HepG2 (cell line): ENCODE data around the gene SLC16A2. TPM values are rescaled to one million over a fixed set of nuclear protein-coding genes. Genes with fewer than 3 reads are reported as not detected.

Experiments used
- ATAC-seq: fragments of 200-7000 bp; cut with Tn5 transposase; 3 replicates; pipeline ENCODE4 v1.9.1; 2020; ENCODE audit warnings: mild to moderate bottlenecking, moderate library complexity
- BruUV-seq: library from RNA; stranded (reverse); fragments of 400-500 nt; replicated peaks from 2 replicates; lab custom pipeline; 2021; lab: Mats Ljungman, UMichigan
- CTCF ChIA-PET: fragments of 300-600 bp; formaldehyde crosslinking; extraction: SDS; loops from one replicate; lab custom pipeline; 2021; ENCODE audit warnings: low total read pairs, inconsistent platforms, low intra/inter-chr PET ratio; lab: Yijun Ruan, JAX
- POLR2A ChIA-PET: fragments of 350-600 bp; sonication (Branson Sonifier 250); formaldehyde crosslinking; loops from one replicate; lab custom pipeline; 2020; ENCODE audit warnings: antibody characterized with exemption, inconsistent platforms; lab: Yijun Ruan, JAX
- DNase-seq: peaks from one replicate; pipeline ENCODE4 v3.0.0-alpha.2; 2015; ENCODE audit warnings: low spot score
- FAIRE-seq: peaks from 3 replicates; lab custom pipeline; 2011; peaks lifted over from hg19 to GRCh38; lab: Jason Lieb, UNC
- H2AFZ ChIP-seq: one replicate; pipeline ENCODE4 v1.6.1; 2011; ENCODE audit warnings: low read length, inconsistent platforms
- H3K27ac ChIP-seq: fragments of 300-600 bp; 3 replicates; pipeline ENCODE4 v1.8.0; 2011; ENCODE audit warnings: mixed run types, mild to moderate bottlenecking, mixed read lengths, low read length, inconsistent platforms; ENCODE audit not compliant: insufficient read depth; ENCODE audit errors: extremely low read length
- H3K27me3 ChIP-seq, 2 experiments: fragments of 200-600 bp in 1 of 2; 2 replicates in 1 of 2; 3 replicates in 1 of 2; pipeline versions ENCODE4 v1.6.0 to v1.8.0; 2011; ENCODE audit warnings: low read length in 2 of 2, mild to moderate bottlenecking in 2 of 2, moderate library complexity in 2 of 2, inconsistent platforms in 1 of 2; ENCODE audit not compliant: insufficient read depth in 2 of 2, control insufficient read depth in 1 of 2
- H3K36me3 ChIP-seq, 2 experiments: fragments of 200-600 bp in 1 of 2; replicated peaks in 1 of 2; 2 replicates in 1 of 2; 3 replicates in 1 of 2; pipeline versions ENCODE4 v1.5.1 to v1.8.0; 2011; ENCODE audit warnings: low read length in 2 of 2, inconsistent platforms in 1 of 2; ENCODE audit not compliant: insufficient read depth in 2 of 2, control insufficient read depth in 1 of 2
- H3K4me1 ChIP-seq: 2 replicates; pipeline ENCODE4 v1.5.1; 2012; ENCODE audit warnings: low read length, inconsistent platforms; ENCODE audit not compliant: insufficient read depth
- H3K4me2 ChIP-seq: 2 replicates; pipeline ENCODE4 v1.6.0; 2011; ENCODE audit warnings: low read depth, low read length, inconsistent platforms
- H3K4me3 ChIP-seq, 3 experiments: fragments of 200-600 bp in 1 of 3; sonication (generic), shearing (Covaris generic) in 1 of 3; replicated peaks in 1 of 3; 2 replicates each; pipeline ENCODE4 v1.5.1; 2011 to 2016; ENCODE audit warnings: low read length in 3 of 3, inconsistent platforms in 2 of 3, low read depth in 2 of 3, mild to moderate bottlenecking in 2 of 3, control low read depth in 1 of 3, mixed read lengths in 1 of 3; ENCODE audit not compliant: insufficient read depth in 1 of 3
- H3K79me2 ChIP-seq: one replicate; pipeline ENCODE4 v1.6.1; 2011; ENCODE audit warnings: low read length, inconsistent platforms; ENCODE audit not compliant: insufficient read depth
- H3K9ac ChIP-seq: 2 replicates; pipeline ENCODE4 v1.6.0; 2011; ENCODE audit warnings: mild to moderate bottlenecking, low read depth, low read length, inconsistent platforms; ENCODE audit not compliant: insufficient read depth
- H3K9me3 ChIP-seq: 2 replicates; pipeline ENCODE4 v1.5.1; 2012; ENCODE audit warnings: mild to moderate bottlenecking, low read length
- H4K20me1 ChIP-seq: 2 replicates; pipeline ENCODE4 v1.6.0; 2011; ENCODE audit warnings: inconsistent platforms, mild to moderate bottlenecking, low read length, moderate library complexity; ENCODE audit not compliant: insufficient read depth
- ADNP ChIP-seq: sonication (generic); formaldehyde crosslinking; IDR thresholded peaks from 2 replicates; pipeline ENCODE4 v1.4.0; 2020; ENCODE audit warnings: missing genetic modification reagents
- ATF1 ChIP-seq: IDR thresholded peaks from 2 replicates; pipeline ENCODE4 v1.6.1; 2016; ENCODE audit warnings: mild to moderate bottlenecking, control low read depth
- BRF2 ChIP-seq: sonication (generic); formaldehyde crosslinking; IDR thresholded peaks from 2 replicates; pipeline ENCODE4 v1.8.1; 2022; ENCODE audit warnings: mild to moderate bottlenecking, missing genetic modification reagents
- HDAC1 ChIP-seq: sonication (generic); formaldehyde crosslinking; IDR thresholded peaks from 2 replicates; pipeline ENCODE4 v1.5.1; 2020; ENCODE audit warnings: mild to moderate bottlenecking, missing genetic modification reagents
- HDAC2 ChIP-seq: sonication (generic); formaldehyde crosslinking; IDR thresholded peaks from 2 replicates; pipeline ENCODE4 v1.4.0; 2020; ENCODE audit warnings: missing genetic modification reagents
- HINFP ChIP-seq: sonication (generic); formaldehyde crosslinking; IDR thresholded peaks from 2 replicates; pipeline ENCODE4 v1.4.0; 2020; ENCODE audit warnings: low read depth, mild to moderate bottlenecking, missing genetic modification reagents
- IRX3 ChIP-seq: sonication (generic); formaldehyde crosslinking; IDR thresholded peaks from 2 replicates; pipeline ENCODE4 v1.8.1; 2023; ENCODE audit warnings: mild to moderate bottlenecking, low read depth, missing genetic modification reagents, borderline replicate concordance
- KDM6A ChIP-seq: IDR thresholded peaks from 2 replicates; pipeline ENCODE4 v1.6.1; 2016; ENCODE audit warnings: low read depth
- NR2C2 ChIP-seq: sonication (generic); formaldehyde crosslinking; IDR thresholded peaks from 2 replicates; pipeline ENCODE4 v1.4.0; 2020; ENCODE audit warnings: missing genetic modification reagents, mild to moderate bottlenecking, moderate library complexity, borderline replicate concordance
- PAWR ChIP-seq: sonication (generic); formaldehyde crosslinking; IDR thresholded peaks from 2 replicates; pipeline ENCODE4 v1.4.0; 2020; ENCODE audit warnings: missing genetic modification reagents, mild to moderate bottlenecking, borderline replicate concordance
- REPIN1 ChIP-seq: sonication (generic); formaldehyde crosslinking; IDR thresholded peaks from 2 replicates; pipeline ENCODE4 v1.8.0; 2022; ENCODE audit warnings: missing genetic modification reagents, low read depth, mild to moderate bottlenecking, borderline replicate concordance
- TERF1 ChIP-seq: sonication (generic); formaldehyde crosslinking; IDR thresholded peaks from 2 replicates; pipeline ENCODE4 v1.8.0; 2022; ENCODE audit warnings: mild to moderate bottlenecking, missing genetic modification reagents, moderate library complexity
- ZFP82 ChIP-seq: sonication (generic); formaldehyde crosslinking; IDR thresholded peaks from 2 replicates; pipeline ENCODE4 v1.5.1; 2020; ENCODE audit warnings: mild to moderate bottlenecking, missing genetic modification reagents, borderline replicate concordance
- ZNF263 ChIP-seq: sonication (generic); formaldehyde crosslinking; IDR thresholded peaks from 2 replicates; pipeline ENCODE4 v1.4.0; 2020; ENCODE audit warnings: missing genetic modification reagents
- ZNF276 ChIP-seq: sonication (generic); formaldehyde crosslinking; IDR thresholded peaks from 2 replicates; pipeline ENCODE4 v1.4.0; 2020; ENCODE audit warnings: mild to moderate bottlenecking, low read depth, missing genetic modification reagents
- ZNF337 ChIP-seq: sonication (generic); formaldehyde crosslinking; IDR thresholded peaks from 2 replicates; pipeline ENCODE4 v1.5.1; 2020; ENCODE audit warnings: missing genetic modification reagents, low read depth, mild to moderate bottlenecking, borderline replicate concordance
- ZNF75D ChIP-seq: sonication (generic); formaldehyde crosslinking; IDR thresholded peaks from 2 replicates; pipeline ENCODE4 v1.8.1; 2023; ENCODE audit warnings: missing genetic modification reagents, mild to moderate bottlenecking, borderline replicate concordance
- ZNF772 ChIP-seq: sonication (generic); formaldehyde crosslinking; IDR thresholded peaks from 2 replicates; pipeline ENCODE4 v1.5.0; 2020; ENCODE audit warnings: mild to moderate bottlenecking, missing genetic modification reagents
- WGBS: methylation state at CpG from one replicate; pipeline ENCODE4 v1.1.6; 2017; ENCODE audit warnings: low lambda C conversion rate; 5-methylcytosine and 5-hydroxymethylcytosine counted together
- in situ Hi-C: cut with HindIII; loops from 2 replicates; pipeline ENCODE4 v1.10.0; 2017; ENCODE audit warnings: low pct_unique_long_range_greater_than_20kb; ENCODE audit not compliant: extremely low pct_ligation_motif_present
- intact Hi-C: fragments of 100-400 bp; cut with micrococcal nuclease; formaldehyde crosslinking; loops from one replicate; pipeline ENCODE4 v1.10.0; 2022; ENCODE audit not compliant: unreplicated experiment
- polyA plus RNA-seq, 8 experiments: library from polyadenylated mRNA; depleted of rRNA in 3 of 8; stranded (reverse) in 7 of 8; unstranded in 1 of 8; fragments of >200 nt; fragmentation: Illumina TruSeq in 4 of 8; extraction: Trizol in 4 of 8; gene quantifications; 2 replicates each; pipeline versions ENCODE4 v1.2.1 to v1.2.3, GENCODE V29; 2011 to 2016; ENCODE audit warnings: low read depth in 4 of 8, missing spikeins in 1 of 8, mixed read lengths in 1 of 8; ENCODE audit not compliant: insufficient read depth in 1 of 8
- total RNA-seq, 5 experiments: library from RNA; depleted of rRNA; stranded (reverse); fragments of >200 nt; fragmentation: Illumina TruSeq; extraction: Trizol; gene quantifications; 2 replicates each; pipeline ENCODE4 v1.2.3, GENCODE V29; 2016; ENCODE audit warnings: low read depth in 1 of 5

Gene SLC16A2
- total and polyA plus RNA-seq, 2 of the 13 experiments (the other 11 are each of a cell fraction or from before 2014, with no cell fraction given), result 0.07 to 0.08 TPM

GRCh38 chrX:74521961-74522751 lies 100.9 kb downstream of the SLC16A2 start (continued):
- no peak for TF ChIP-seq BRF2 (CRISPR knock-in tag)

DNA sequence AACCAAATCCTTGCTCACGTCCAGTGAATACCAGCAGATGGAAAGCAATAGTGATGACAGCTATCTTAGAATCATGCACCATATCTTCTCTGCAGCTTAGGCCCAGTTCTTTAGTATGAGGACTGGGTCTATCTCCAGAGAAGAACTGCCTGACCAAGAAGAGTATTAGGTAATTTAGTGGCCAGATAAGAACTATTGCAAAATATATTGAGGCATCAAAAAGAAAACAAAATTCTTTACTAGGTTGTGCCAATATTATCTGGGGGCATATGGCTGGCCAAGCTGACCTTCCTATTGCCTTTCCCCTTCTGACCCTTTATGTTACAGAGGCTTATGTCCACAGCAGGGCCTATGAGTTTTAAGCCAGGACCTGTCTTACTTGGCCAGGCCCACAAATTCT lies 101.9 kb downstream of the SLC16A2 start:
- H3K27me3 ChIP-seq, result no peaks in the 10 kb centered on the region
- no peak overlapping the region for H3K9ac ChIP-seq
- in situ Hi-C loops, result no loop called here
- H3K4me2 ChIP-seq, result no peak overlapping the region
- TF ChIP-seq REPIN1 (no peak), TERF1 (no peak), ADNP (CRISPR knock-in tag) (no peak), NR2C2 (CRISPR knock-in tag) (no peak), ZNF337 (no peak), HDAC1 (CRISPR knock-in tag) (no peak), KDM6A (CRISPR knock-in tag) (no peak), ZNF75D (CRISPR knock-in tag) (no peak), ZNF263 (CRISPR knock-in tag) (no peak), IRX3 (CRISPR knock-in tag) (no peak), HINFP (no peak), HDAC2 (CRISPR knock-in tag) (no peak), ATF1 (CRISPR knock-in tag) (no peak), ZFP82 (CRISPR knock-in tag) (no peak), ZNF276 (CRISPR knock-in tag) (no peak), ZNF772 (CRISPR knock-in tag) (no peak), PAWR (no peak)
- FAIRE-seq, result no peak
- CTCF ChIA-PET, result no interaction called here
- no peak overlapping the region for H2AFZ ChIP-seq
- H3K79me2 ChIP-seq, result no peaks in the 10 kb centered on the region
- no peak for ATAC-seq
- POLR2A ChIA-PET, result no interaction called here
- no peak overlapping the region for H3K27ac ChIP-seq
- intact Hi-C loops, result no loop called here
- no peaks in the 10 kb centered on the region for H3K9me3 ChIP-seq
- no peak for DNase-seq
- no peaks in the 10 kb centered on the region for H3K36me3 ChIP-seq
- no TSS peak for BruUV-seq
- no peak overlapping the region for H3K4me3 ChIP-seq
- WGBS, result 33% methylated on average over 1 of the region's 1 CpG
- H3K4me1 ChIP-seq, result no peaks in the 10 kb centered on the region
- H4K20me1 ChIP-seq, result no peaks in the 10 kb centered on the region
